HCT116 (cell line): ENCODE data around the gene ACO2. TPM values are rescaled to one million over a fixed set of nuclear protein-coding genes. Genes with fewer than 3 reads are reported as not detected.
A peak's percentile ranks its signal among the peaks of the same experiment; 100 is the strongest.

Experiments
- ATAC-seq: fragments of 200-7000 bp; cut with Tn5 transposase; 2 replicates; pipeline ENCODE4 v1.9.1; 2020; ENCODE audit warnings: mild to moderate bottlenecking, moderate library complexity
- BruUV-seq: library from RNA; stranded (reverse); fragments of 400-500 nt; replicated peaks from 2 replicates; lab custom pipeline; 2021; lab: Mats Ljungman, UMichigan
- CTCF ChIA-PET: fragments of 300-600 bp; sonication (Branson Sonifier 250); formaldehyde crosslinking; loops from one replicate; lab custom pipeline; 2021; ENCODE audit warnings: antibody characterized with exemption; lab: Charles Lee
- POLR2A ChIA-PET: fragments of 300-600, 350-600 bp; sonication (Branson Sonifier 250); formaldehyde crosslinking; loops from one replicate; lab custom pipeline; 2021; ENCODE audit warnings: antibody characterized with exemption; lab: Charles Lee
- RAD21 ChIA-PET, 2 experiments: fragments of 300-600 bp; sonication (Branson Sonifier 250); formaldehyde crosslinking; loops; one replicate each; lab custom pipeline; 2023; ENCODE audit warnings: low total read pairs in 2 of 2; ENCODE audit not compliant: uncharacterized antibody in 2 of 2, unreplicated experiment in 2 of 2, low non-redundant PET in 1 of 2; lab: Charles Lee
- DNase-seq: peaks from one replicate; pipeline ENCODE4 v3.0.0-alpha.2; 2010; ENCODE audit warnings: low read depth, low spot score
- H2AFZ ChIP-seq: fragments of 200-600 bp; shearing (Covaris generic), sonication (generic); 2 replicates; pipeline ENCODE4 v1.6.1; 2017; ENCODE audit warnings: low read depth, mixed run types, mixed read lengths, antibody characterized with exemption, low read length; ENCODE audit not compliant: poor library complexity, severe bottlenecking
- H3K27ac ChIP-seq: 2 replicates; pipeline ENCODE4 v1.5.1; 2012; ENCODE audit warnings: low read depth, low read length
- H3K27me3 ChIP-seq: fragments of 200-600 bp; sonication (generic); 2 replicates; pipeline ENCODE4 v1.6.1; 2016; ENCODE audit warnings: mixed run types, low read length, mixed read lengths; ENCODE audit not compliant: insufficient read depth
- H3K36me3 ChIP-seq, 2 experiments: fragments of 200-500 bp in 1 of 2; fragments of 200-600 bp in 1 of 2; sonication (Bioruptor generic) in 1 of 2; sonication (generic) in 1 of 2; 2 replicates each; pipeline versions ENCODE4 v1.5.1 to v1.6.1; 2014 to 2016; ENCODE audit warnings: low read length in 2 of 2, inconsistent platforms in 1 of 2, mixed read lengths in 1 of 2, mixed run types in 1 of 2; ENCODE audit not compliant: insufficient read depth in 2 of 2, control insufficient read depth in 1 of 2
- H3K4me1 ChIP-seq, 2 experiments: fragments of 200-600 bp in 1 of 2; sonication (generic) in 1 of 2; 2 replicates each; pipeline versions ENCODE4 v1.5.1 to v1.6.1; 2012 to 2017; ENCODE audit warnings: low read length in 2 of 2, inconsistent platforms in 1 of 2, mild to moderate bottlenecking in 1 of 2, mixed read lengths in 1 of 2, mixed run types in 1 of 2, moderate library complexity in 1 of 2; ENCODE audit not compliant: insufficient read depth in 2 of 2, control insufficient read depth in 1 of 2
- H3K4me2 ChIP-seq: fragments of 200-600 bp; sonication (generic); 2 replicates; pipeline ENCODE4 v1.6.1; 2017; ENCODE audit warnings: mixed run types, low read length, mixed read lengths
- H3K4me3 ChIP-seq, 2 experiments: fragments of 200-600 bp in 1 of 2; sonication (generic) in 1 of 2; replicated peaks in 1 of 2; 2 replicates each; pipeline ENCODE4 v1.5.1; 2011 to 2016; ENCODE audit warnings: low read length in 2 of 2, control low read depth in 1 of 2, low read depth in 1 of 2, mild to moderate bottlenecking in 1 of 2, mixed read lengths in 1 of 2, mixed run types in 1 of 2
- H3K79me2 ChIP-seq: fragments of 200-600 bp; sonication (generic); 2 replicates; pipeline ENCODE4 v1.6.1; 2017; ENCODE audit warnings: mild to moderate bottlenecking, mixed run types, low read length, moderate library complexity, mixed read lengths; ENCODE audit not compliant: insufficient read depth
- H3K9ac ChIP-seq: fragments of 200-600 bp; sonication (generic); 2 replicates; pipeline ENCODE4 v1.6.1; 2016; ENCODE audit warnings: low read length, mixed read lengths
- H3K9me2 ChIP-seq: fragments of 200-600 bp; sonication (generic), shearing (Covaris generic); 2 replicates; pipeline ENCODE4 v1.6.1; 2017; ENCODE audit warnings: mixed run types, mild to moderate bottlenecking, moderate library complexity; ENCODE audit not compliant: insufficient read depth
- H3K9me3 ChIP-seq, 2 experiments: fragments of 200-500 bp in 1 of 2; fragments of 200-600 bp in 1 of 2; sonication (Bioruptor generic) in 1 of 2; sonication (generic) in 1 of 2; 2 replicates each; pipeline ENCODE4 v1.6.1; 2014 to 2017; ENCODE audit warnings: low read length in 2 of 2, mixed read lengths in 2 of 2, inconsistent platforms in 1 of 2, low read depth in 1 of 2, mild to moderate bottlenecking in 1 of 2, mixed run types in 1 of 2, moderate library complexity in 1 of 2; ENCODE audit not compliant: control insufficient read depth in 1 of 2, insufficient read depth in 1 of 2
- H4K20me1 ChIP-seq: fragments of 200-600 bp; sonication (generic), shearing (Covaris generic); 2 replicates; pipeline ENCODE4 v1.6.1; 2017; ENCODE audit warnings: mixed run types, mild to moderate bottlenecking, moderate library complexity; ENCODE audit not compliant: insufficient read depth
- CBX3 ChIP-seq: IDR thresholded peaks from 2 replicates; pipeline ENCODE4 v1.6.1; 2012; ENCODE audit warnings: low read depth
- CTCF ChIP-seq, 3 experiments: fragments of 200-600 bp in 1 of 3; sonication (generic) in 1 of 3; IDR thresholded peaks in 2 of 3; conservative IDR thresholded peaks in 1 of 3; 2 replicates each; pipeline ENCODE4 v1.5.1; 2012 to 2017; ENCODE audit warnings: low read depth in 2 of 3, low read length in 2 of 3, antibody characterized with exemption in 1 of 3, borderline replicate concordance in 1 of 3, control low read depth in 1 of 3, mild to moderate bottlenecking in 1 of 3, mixed read lengths in 1 of 3, mixed run types in 1 of 3, moderate library complexity in 1 of 3; ENCODE audit not compliant: insufficient read depth in 1 of 3
- JUND ChIP-seq: IDR thresholded peaks from 2 replicates; pipeline ENCODE4 v1.6.1; 2012
- POLR2A ChIP-seq: IDR thresholded peaks from 2 replicates; pipeline ENCODE4 v1.7.0; 2011; ENCODE audit warnings: borderline replicate concordance; ENCODE audit not compliant: insufficient read depth, insufficient read length; ENCODE audit errors: extremely low read depth
- RAD21 ChIP-seq: IDR thresholded peaks from 2 replicates; pipeline ENCODE4 v1.6.1; 2012; ENCODE audit warnings: low read depth, mild to moderate bottlenecking
- intact Hi-C: fragments of 100-400 bp; cut with micrococcal nuclease; formaldehyde crosslinking; loops from 2 replicates; pipeline ENCODE4 v1.10.0; 2022
- total RNA-seq: library from RNA; stranded (reverse); gene quantifications from one replicate; pipeline ENCODE4 v1.2.1, GENCODE V29; 2021; ENCODE audit not compliant: unreplicated experiment

Gene ACO2
- total RNA-seq, 1 experiment from 2014 or later, result 108 TPM

GRCh38 chr22:41501209-41501608 is 32.3 kb downstream of the ACO2 start:
- no peak overlapping the region for H3K4me2 ChIP-seq
- no peaks in the 10 kb centered on the region for H3K9me3 ChIP-seq
- no peaks in the 10 kb centered on the region for H3K9me2 ChIP-seq
- intact Hi-C loops, result loop anchor here (1.0 kb wide), 1 partner anchor 97 kb away; no protein-coding TSS in a partner anchor
- no peak overlapping the region for H3K4me3 ChIP-seq
- TF ChIP-seq POLR2A (no peak), CTCF (IDR thresholded peaks at IDR 0.05 in 2 of 3, conservative IDR thresholded peaks at IDR 0.05 in 1 of 3; ENCODE audit: borderline replicate concordance in 1 of 3, insufficient read depth in 1 of 3, low read depth in 2 of 3, low read length in 2 of 3) (peak; percentile 18 to 48 (median 36); a peak in 5 of 6 replicates), RAD21 (peak; percentile 68), JUND (no peak)
- peaks cover 55% of the 10 kb centered on the region for H3K79me2 ChIP-seq
- no peak overlapping the region for H3K9ac ChIP-seq
- CTCF ChIA-PET, result interaction anchor here (0.8 to 2.0 kb wide), 5 partner anchors 26 to 578 kb away, joined by 3 to 24 read pairs (median 6); no protein-coding TSS in a partner anchor
- no peak overlapping the region for H2AFZ ChIP-seq
- no peaks in the 10 kb centered on the region for H4K20me1 ChIP-seq
- no TSS peak for BruUV-seq
- peaks cover 3 to 12% of the 10 kb centered on the region in 2 experiments; a peak in 3 of 4 replicates for H3K36me3 ChIP-seq
- no peaks in the 10 kb centered on the region for H3K27me3 ChIP-seq
- no peaks in the 10 kb centered on the region for H3K4me1 ChIP-seq
- no peak overlapping the region for H3K27ac ChIP-seq
- POLR2A ChIA-PET, result no interaction called here
- ATAC-seq, result peak; percentile 94
- DNase-seq, result no peak
- RAD21 ChIA-PET, result interaction anchor here in 1 of 2 experiments (1.3 kb wide), 1 partner anchor 98 kb away, joined by 4 read pairs; no protein-coding TSS in a partner anchor

- H3K36me3 ChIP-seq, result peaks cover 6 to 20% of the 10 kb centered on the region in 2 experiments; a peak in 3 of 4 replicates
- no peaks in the 10 kb centered on the region for H3K9me3 ChIP-seq
- no peak overlapping the region for H3K9ac ChIP-seq
- H3K4me2 ChIP-seq, result no peak overlapping the region
- no peak for ATAC-seq
- no peaks in the 10 kb centered on the region for H3K27me3 ChIP-seq
- BruUV-seq, result no TSS peak
- no peak overlapping the region for H3K4me3 ChIP-seq
- ChIA-PET CTCF (no interaction called here), RAD21 (no interaction called here), POLR2A (no interaction called here)
- H3K9me2 ChIP-seq, result no peaks in the 10 kb centered on the region
- intact Hi-C loops, result no loop called here
- TF ChIP-seq POLR2A (no peak), CBX3 (no peak)
- no peaks in the 10 kb centered on the region for H4K20me1 ChIP-seq
- H3K27ac ChIP-seq, result no peak overlapping the region
- no peak overlapping the region for H2AFZ ChIP-seq
- H3K4me1 ChIP-seq, result no peaks in the 10 kb centered on the region
- H3K79me2 ChIP-seq, result peaks cover 35% of the 10 kb centered on the region
- no peak for DNase-seq
Measured at GRCh38 chr22:41504397-41504796, 35.5 kb downstream of the ACO2 start.
